NT2/D1 (cell line): ENCODE data around the gene BRME1.

Experiments
- DNase-seq: peaks from one replicate; pipeline ENCODE4 v3.0.0-alpha.2; 2011; ENCODE audit warnings: low read depth, low spot score
- H3K27me3 ChIP-seq: 2 replicates; pipeline ENCODE4 v1.6.0; 2011; ENCODE audit warnings: mild to moderate bottlenecking; ENCODE audit not compliant: insufficient read length, insufficient read depth
- H3K36me3 ChIP-seq: 2 replicates; pipeline ENCODE4 v1.6.1; 2011; ENCODE audit warnings: mild to moderate bottlenecking, low read length, mixed read lengths; ENCODE audit not compliant: insufficient read depth, insufficient read length
- H3K4me1 ChIP-seq: 2 replicates; pipeline ENCODE4 v1.5.1; 2011; ENCODE audit not compliant: insufficient read depth, insufficient read length
- H3K4me3 ChIP-seq: 2 replicates; pipeline ENCODE4 v1.5.1; 2011; ENCODE audit warnings: low read depth; ENCODE audit not compliant: insufficient read length
- H3K9ac ChIP-seq: 2 replicates; pipeline ENCODE4 v1.6.0; 2011; ENCODE audit warnings: low read depth; ENCODE audit not compliant: insufficient read length
- H3K9me3 ChIP-seq: 2 replicates; pipeline ENCODE4 v1.5.1; 2011; ENCODE audit warnings: mild to moderate bottlenecking, low read length; ENCODE audit not compliant: insufficient read depth
- SUZ12 ChIP-seq: IDR thresholded peaks from 2 replicates; pipeline ENCODE4 v1.6.1; 2011; ENCODE audit not compliant: insufficient read length, insufficient read depth; ENCODE audit errors: extremely low read depth
- YY1 ChIP-seq: IDR thresholded peaks from 2 replicates; pipeline ENCODE4 v1.6.1; 2011; ENCODE audit not compliant: insufficient read length, insufficient read depth
- ZNF274 ChIP-seq: IDR thresholded peaks from 2 replicates; pipeline ENCODE4 v1.6.1; 2011; ENCODE audit warnings: mild to moderate bottlenecking, low read depth, low read length

Gene BRME1

GRCh38 chr19:13880059-13881043 is 25.6 kb downstream of the BRME1 start:
- peak overlapping the region; percentile 0 for H3K4me3 ChIP-seq

GRCh38 chr19:13877303-13877702 is 28.6 kb downstream of the BRME1 start:
- peaks cover 37% of the 10 kb centered on the region for H3K27me3 ChIP-seq
- peaks cover 29% of the 10 kb centered on the region for H3K4me1 ChIP-seq
- H3K9ac ChIP-seq, result peak overlapping the region; percentile 42
- no peak for DNase-seq
- no peaks in the 10 kb centered on the region for H3K9me3 ChIP-seq
- TF ChIP-seq YY1 (no peak), SUZ12 (no peak), ZNF274 (no peak)
- H3K4me3 ChIP-seq, result no peak overlapping the region
- H3K36me3 ChIP-seq, result no peaks in the 10 kb centered on the region

More at GRCh38 chr19:13880059-13881043, 25.6 kb downstream of the BRME1 start:
- no peaks in the 10 kb centered on the region for H3K36me3 ChIP-seq
- peak overlapping the region; percentile 1 for H3K9ac ChIP-seq
- DNase-seq, result peak; percentile 95
- TF ChIP-seq YY1 (no peak), ZNF274 (no peak), SUZ12 (no peak)
- no peaks in the 10 kb centered on the region for H3K9me3 ChIP-seq
- peaks cover 41% of the 10 kb centered on the region for H3K4me1 ChIP-seq
- H3K27me3 ChIP-seq, result peaks cover 15% of the 10 kb centered on the region

- Histone ChIP-seq H3K27me3 (peaks cover 41% of the 10 kb centered on the region), H3K9me3 (no peaks in the 10 kb centered on the region), H3K4me1 (peaks cover 24% of the 10 kb centered on the region), H3K36me3 (no peaks in the 10 kb centered on the region), H3K9ac (peak within 1 kb of the TSS; percentile 42), H3K4me3 (no peak within 1 kb of the TSS)
- no peak for TF ChIP-seq SUZ12
- TF ChIP-seq ZNF274, result no peak
- TF ChIP-seq YY1, result no peak
- no peak for DNase-seq
These were observed 29.1 kb downstream of the BRME1 start, which contains the start of gene NANOS3 for GRCh38 chr19:13876834-13877233. NANOS3 (plus strand) TSS chr19:13877134; CDS start chr19:13877249, 115 bp downstream.

GRCh38 chr19:13875824-13876223 is 30.1 kb downstream of the BRME1 start:
- Histone ChIP-seq H3K9me3 (no peaks in the 10 kb centered on the region), H3K4me1 (peaks cover 17% of the 10 kb centered on the region), H3K4me3 (no peak overlapping the region), H3K36me3 (no peaks in the 10 kb centered on the region), H3K27me3 (peaks cover 51% of the 10 kb centered on the region), H3K9ac (no peak overlapping the region)
- TF ChIP-seq ZNF274, result no peak
- DNase-seq, result no peak

- Histone ChIP-seq H3K9ac (no peak overlapping the region), H3K9me3 (no peaks in the 10 kb centered on the region), H3K4me1 (peaks cover 13% of the 10 kb centered on the region), H3K4me3 (no peak overlapping the region), H3K36me3 (peaks cover 3% of the 10 kb centered on the region), H3K27me3 (peaks cover 57% of the 10 kb centered on the region)
- TF ChIP-seq YY1 (no peak), ZNF274 (no peak), SUZ12 (no peak)
- no peak for DNase-seq
These were observed 31.9 kb downstream of the BRME1 start for GRCh38 chr19:13873834-13874515.

GRCh38 chr19:13872695-13873389 is 33.1 kb downstream of the BRME1 start:
- peaks cover 13% of the 10 kb centered on the region for H3K4me1 ChIP-seq
- peaks cover 57% of the 10 kb centered on the region for H3K27me3 ChIP-seq
- TF ChIP-seq YY1 (no peak), ZNF274 (no peak), SUZ12 (no peak)
- H3K9me3 ChIP-seq, result no peaks in the 10 kb centered on the region
- DNase-seq, result peak; percentile 85
- H3K36me3 ChIP-seq, result peaks cover 3% of the 10 kb centered on the region
- peak overlapping the region; percentile 32 for H3K9ac ChIP-seq
- H3K4me3 ChIP-seq, result peak overlapping the region; percentile 26
